HTR-8/SVneo (cell line): ENCODE measurements around the gene TPSAB1.
"Not testable (repeated sequence)": the region's sequence is repeated elsewhere in the genome, so short reads cannot be mapped to it uniquely, and the experiment has no call there.

Source experiments
- DNase-seq: peaks from one replicate; pipeline ENCODE4 v3.0.0; 2011; ENCODE audit warnings: low spot score, mixed read lengths; ENCODE audit not compliant: insufficient read length
- FAIRE-seq: peaks from 2 replicates; lab custom pipeline; 2011; peaks lifted over from hg19 to GRCh38; lab: Jason Lieb, UNC

The TPSAB1 gene

DNA sequence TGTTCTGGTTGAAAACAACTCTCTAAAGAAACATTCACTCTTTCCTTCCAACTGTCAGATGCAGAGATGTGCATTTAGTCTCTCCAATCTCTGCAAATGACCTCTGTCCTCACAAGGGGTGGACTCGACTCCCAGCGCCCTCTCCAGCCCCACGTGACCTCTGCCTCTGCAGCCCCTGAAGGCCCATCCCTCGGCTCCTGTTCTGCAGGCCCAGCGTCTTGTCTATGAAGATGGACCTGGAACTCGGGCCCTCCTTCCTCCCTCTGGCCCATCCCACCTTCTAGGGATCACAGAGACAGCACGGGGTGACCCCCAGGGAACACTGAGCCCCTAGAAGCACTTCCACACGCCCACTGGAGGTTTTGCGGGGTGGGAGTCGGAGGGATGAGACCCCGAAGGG is 2.9 kb downstream of the TPSAB1 start:
- not testable (repeated sequence) for DNase-seq, FAIRE-seq

GRCh38 chr16:1243907-1244850 is 3.7 kb downstream of the TPSAB1 start:
- DNase-seq, FAIRE-seq: not testable (repeated sequence)

DNA sequence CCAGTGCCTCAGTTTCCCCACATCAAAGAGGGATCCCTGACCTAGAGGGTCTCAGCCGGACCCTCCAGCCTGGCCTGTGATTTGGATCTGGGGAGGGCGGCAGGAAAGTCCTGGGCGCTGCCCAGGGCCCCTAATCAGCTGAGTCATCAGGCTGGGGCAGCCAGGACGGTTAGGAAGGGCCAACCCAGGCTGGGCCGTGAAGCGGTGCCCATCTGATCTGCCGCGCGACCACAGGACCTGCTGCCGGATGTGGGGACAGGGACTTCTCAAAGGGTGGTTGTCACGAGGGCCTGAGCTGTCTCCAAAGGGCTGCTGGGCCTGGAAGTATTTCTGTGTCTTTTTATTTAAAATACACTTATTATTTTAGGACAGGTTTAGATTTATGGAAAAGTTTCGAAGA is 4.4 kb downstream of the TPSAB1 start:
- DNase-seq (no peak), FAIRE-seq (no peak)

GRCh38 chr16:1245452-1246020 is 5.0 kb downstream of the TPSAB1 start:
- no peak for FAIRE-seq
- no peak for DNase-seq

DNA sequence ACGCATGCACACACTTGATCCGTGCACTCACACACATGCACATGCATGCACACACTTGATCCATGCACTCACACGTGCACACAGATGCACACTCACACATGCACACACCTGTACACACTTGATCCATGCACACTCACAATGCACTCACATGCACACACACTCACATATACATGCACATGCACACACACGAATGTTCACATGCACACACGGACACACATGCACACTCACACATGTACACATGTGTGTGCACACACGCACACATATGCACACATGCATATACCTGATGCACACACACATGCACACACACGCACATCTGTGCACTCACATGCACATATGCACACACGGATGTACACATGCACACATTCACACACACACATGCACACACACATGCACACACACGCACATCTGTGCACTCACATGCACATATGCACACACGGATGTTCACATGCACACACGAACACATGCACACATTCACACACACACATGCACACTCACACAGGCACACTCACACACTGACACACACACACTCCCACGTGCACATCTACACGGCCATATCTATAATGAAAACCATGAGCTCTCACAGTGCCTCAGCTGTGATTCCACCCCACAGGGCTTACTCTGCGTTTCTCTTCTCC is 7.5 kb downstream of the TPSAB1 start:
- DNase-seq = not testable (repeated sequence)
- peak; percentile 97 for FAIRE-seq

GRCh38 chr16:1249031-1249755 is 8.7 kb downstream of the TPSAB1 start:
- not testable (repeated sequence) for DNase-seq, FAIRE-seq

DNA sequence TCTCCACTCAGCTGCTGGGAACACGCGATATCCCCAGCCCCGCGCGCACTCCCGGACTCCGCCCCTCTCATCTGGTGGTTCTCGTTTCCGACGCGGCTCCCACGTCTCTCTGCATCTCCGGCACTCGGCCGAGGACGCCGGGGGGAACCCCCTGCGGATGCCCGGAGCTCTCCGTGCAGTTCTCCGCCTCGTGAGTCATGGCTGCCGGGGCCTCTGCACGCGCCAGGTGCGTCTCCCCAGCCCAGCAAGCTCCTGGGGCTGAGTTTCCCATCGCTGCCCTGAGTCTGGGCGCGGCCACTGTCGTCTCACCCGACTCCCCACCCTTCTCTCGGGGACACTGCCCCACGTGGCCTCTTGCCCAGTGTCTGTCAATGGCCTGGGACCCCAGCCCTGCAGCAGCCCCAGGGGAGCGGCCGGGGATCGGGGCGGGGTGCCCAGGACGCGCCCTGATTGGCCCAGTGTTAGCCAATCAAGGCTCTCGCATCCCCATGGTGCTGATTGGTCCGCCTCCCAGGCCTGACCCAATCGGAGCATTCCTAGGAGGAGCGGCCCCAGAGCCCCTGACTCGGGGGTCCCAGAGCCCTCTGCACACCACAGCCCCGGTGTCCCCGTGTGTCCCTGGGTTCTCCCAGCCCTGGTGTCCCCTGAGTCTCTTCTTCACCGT is 13.3 kb downstream of the TPSAB1 start:
- not testable (repeated sequence) for FAIRE-seq, DNase-seq

GRCh38 chr16:1254821-1255220 is 14.3 kb downstream of the TPSAB1 start:
- DNase-seq, FAIRE-seq: not testable (repeated sequence)

GRCh38 chr16:1255276-1256122 is 15.0 kb downstream of the TPSAB1 start, which contains the start of gene TPSD1:
Gene TPSD1 (plus strand): TSS chr16:1256069. CDS start chr16:1256281, 212 bp downstream.
- FAIRE-seq, DNase-seq: not testable (repeated sequence)

- FAIRE-seq, DNase-seq: not testable (repeated sequence)
These were observed 15.9 kb downstream of the TPSAB1 start for GRCh38 chr16:1256296-1256873.

DNA sequence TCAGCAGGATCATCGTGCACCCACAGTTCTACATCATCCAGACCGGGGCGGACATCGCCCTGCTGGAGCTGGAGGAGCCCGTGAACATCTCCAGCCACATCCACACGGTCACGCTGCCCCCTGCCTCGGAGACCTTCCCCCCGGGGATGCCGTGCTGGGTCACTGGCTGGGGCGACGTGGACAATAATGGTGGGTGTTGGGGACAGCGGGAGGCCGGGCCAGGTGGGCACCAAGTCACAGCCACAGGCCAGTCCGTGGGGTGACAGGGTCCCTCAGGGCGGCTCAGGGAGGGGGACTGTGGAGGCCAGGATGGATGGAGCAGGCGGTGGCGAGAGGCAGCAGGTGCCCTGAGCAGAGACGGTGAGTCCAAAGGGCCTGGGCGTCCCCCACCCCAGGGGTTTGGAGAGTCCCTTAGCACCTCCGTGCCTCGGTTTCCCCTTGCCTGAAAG is 16.4 kb downstream of the TPSAB1 start:
- DNase-seq (no peak), FAIRE-seq (no peak)

GRCh38 chr16:1257561-1258224 is 17.2 kb downstream of the TPSAB1 start:
- DNase-seq (no peak), FAIRE-seq (no peak)

DNA sequence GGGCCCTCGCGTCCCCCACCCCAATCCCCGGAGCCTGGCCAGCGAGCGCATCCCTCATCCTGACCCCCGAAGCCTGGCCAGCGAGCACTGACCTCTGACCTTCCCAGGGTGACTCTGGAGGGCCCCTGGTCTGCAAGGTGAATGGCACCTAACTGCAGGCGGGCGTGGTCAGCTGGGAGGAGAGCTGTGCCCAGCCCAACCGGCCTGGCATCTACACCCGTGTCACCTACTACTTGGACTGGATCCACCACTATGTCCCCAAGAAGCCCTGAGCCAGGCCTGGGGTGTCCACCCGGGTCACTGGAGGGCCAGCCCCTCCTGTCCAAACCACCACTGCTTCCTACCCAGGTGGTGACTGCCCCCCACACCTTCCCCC is 17.7 kb downstream of the TPSAB1 start:
- FAIRE-seq = no peak
- no peak for DNase-seq

DNA sequence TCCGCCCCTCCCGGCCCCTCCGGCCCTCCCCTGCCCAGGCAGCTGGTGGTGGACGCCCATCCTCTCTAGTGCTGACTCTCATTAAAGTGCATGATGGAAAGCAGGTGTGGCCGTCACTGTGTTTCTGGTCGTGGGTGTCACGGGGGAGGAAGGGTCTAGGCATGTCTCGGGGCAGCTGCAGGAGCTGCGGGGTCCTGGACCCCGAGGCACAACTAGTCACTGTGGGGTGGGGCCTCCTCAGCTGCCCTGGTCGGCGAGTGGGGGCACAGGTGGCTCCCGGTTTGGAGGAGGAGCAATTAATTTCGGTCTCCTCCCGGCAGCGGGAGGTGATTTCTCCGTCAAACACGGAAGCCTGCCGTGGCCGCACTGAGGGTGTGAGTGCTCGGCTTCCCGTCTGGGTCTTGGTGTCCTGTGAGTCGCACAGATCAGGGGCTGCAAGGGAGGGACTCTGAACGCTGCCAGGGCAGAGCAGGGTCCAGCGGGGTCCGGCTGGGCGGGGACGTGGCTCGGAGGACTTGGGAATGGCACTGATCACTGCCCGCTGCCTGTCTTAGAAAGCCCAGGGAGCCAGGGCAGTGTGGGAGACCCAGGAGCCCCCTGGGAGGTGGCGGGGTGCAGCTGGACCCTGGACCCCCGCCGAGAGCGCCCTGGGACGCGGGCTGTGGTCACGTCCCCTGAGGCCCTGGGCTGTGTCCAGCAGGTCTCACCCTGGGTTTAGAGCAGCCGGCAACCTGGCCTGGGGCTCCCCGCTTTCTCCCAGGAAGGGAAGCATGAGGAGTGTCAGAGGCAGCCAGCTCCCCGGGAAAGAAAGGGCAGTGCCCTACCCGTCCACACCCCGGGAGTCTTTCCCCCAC is 18.6 kb downstream of the TPSAB1 start:
- DNase-seq = no peak
- peak; percentile 54 for FAIRE-seq

DNA sequence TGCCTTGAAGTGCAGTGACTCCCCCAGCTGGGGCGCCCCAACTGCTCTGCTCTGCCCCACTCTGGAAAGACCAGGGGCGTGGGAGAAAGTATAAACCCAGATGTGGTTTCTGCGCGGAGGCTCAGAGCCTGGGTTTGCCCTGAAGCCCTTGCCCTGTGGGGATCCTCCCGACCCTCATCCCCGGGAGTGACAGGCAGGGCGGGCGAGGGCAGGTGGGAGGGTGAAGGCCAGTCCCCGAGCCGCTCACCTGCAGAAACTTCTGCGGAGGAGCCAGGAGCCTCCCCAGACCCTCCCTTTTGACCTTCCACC is 19.2 kb downstream of the TPSAB1 start:
- DNase-seq = no peak
- no peak for FAIRE-seq

GRCh38 chr16:1260101-1260680 is 19.7 kb downstream of the TPSAB1 start:
- FAIRE-seq = no peak
- DNase-seq = no peak
